ENCODE data around the gene SPATS2.

GRCh38 chr12:49322708-49323523 is 44.3 kb upstream of the SPATS2 start, which contains the start of gene TROAP:
- TF ChIP-seq CTCF (conservative IDR thresholded peaks at IDR 0.05; ENCODE audit: low read length) (no peak), EZH2phosphoT487 (IDR thresholded peaks at IDR 0.05; ENCODE audit: borderline replicate concordance, low read depth, low read length) (no peak)
